ENCODE results near the gene LLGL1.

DNA sequence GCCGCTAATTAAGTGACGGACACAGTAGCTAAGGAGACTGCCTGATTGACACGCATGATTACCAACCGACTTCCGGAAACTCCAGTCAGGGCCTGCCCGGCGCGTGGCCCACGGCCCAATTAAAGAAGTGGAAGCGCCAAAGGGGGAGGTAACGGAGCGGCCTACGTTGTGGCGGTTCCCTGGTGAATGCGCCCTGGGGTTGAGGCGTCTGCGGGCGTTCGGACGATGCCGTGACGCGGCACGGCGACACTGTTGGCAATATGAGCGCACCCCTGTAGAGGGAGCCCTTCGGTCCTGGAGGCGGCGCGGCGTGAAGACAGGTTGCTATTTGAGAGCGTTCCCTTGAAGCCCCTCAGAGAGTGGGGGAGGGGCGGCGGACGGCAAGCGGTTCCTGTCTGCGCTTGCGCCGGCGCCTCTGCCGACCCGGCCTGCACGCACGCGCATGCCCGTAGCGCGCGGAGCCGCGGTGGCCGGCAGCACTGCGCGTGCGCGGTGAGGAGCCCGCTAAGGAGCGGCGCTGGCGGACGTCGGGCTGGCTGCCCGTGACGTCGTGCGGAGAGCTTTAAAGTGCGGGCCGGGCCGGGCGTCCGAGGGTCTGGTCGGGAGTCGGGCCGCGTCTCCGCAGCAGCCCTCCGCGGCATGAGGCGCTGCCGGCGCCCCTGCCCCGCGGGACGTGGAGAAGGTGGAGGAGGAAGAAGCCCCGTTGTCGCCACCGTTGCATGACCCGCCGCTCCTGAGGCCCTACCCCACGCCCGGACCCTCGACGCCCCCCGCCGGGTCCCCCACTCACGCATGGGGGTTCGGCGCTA lies 41.9 kb upstream of the LLGL1 start, which contains the start of gene ALKBH5:
- TF ChIP-seq CTCF (conservative IDR thresholded peaks at IDR 0.05; ENCODE audit: low read depth, low read length) (peak; percentile 47; the same call in 1 of the 2 replicates), EZH2 (IDR thresholded peaks at IDR 0.05; ENCODE audit: borderline replicate concordance, low read depth, low read length, poor library complexity, severe bottlenecking) (no peak)
